Activated T-helper 1 cell treated with Interleukin-2 at 50 U/mL for 16 hours (primary cell): ENCODE results near the gene CDV3.
"Not testable (repeated sequence)": the region's sequence is repeated elsewhere in the genome, so short reads cannot be mapped to it uniquely, and the experiment has no call there.

ENCODE experiments used
- DNase-seq: peaks from one replicate; pipeline ENCODE4 v3.0.0-alpha.2; 2020; ENCODE audit warnings: low read depth

CDV3 gene

GRCh38 chr3:133573629-133574194, at the start of gene CDV3:
TSS of gene CDV3 (plus strand) at chr3:133573686. CDS start at chr3:133574045, 359 bp downstream.
- DNase-seq = peak; percentile 67

- DNase-seq = not testable (repeated sequence)
These were observed 49.7 kb upstream of the CDV3 start for GRCh38 chr3:133523758-133524157.

GRCh38 chr3:133525435-133525834, 48.1 kb upstream of the CDV3 start:
- no peak for DNase-seq

GRCh38 chr3:133527081-133527715, 46.3 kb upstream of the CDV3 start:
- DNase-seq = no peak

- no peak for DNase-seq
These were observed 43.7 kb upstream of the CDV3 start for GRCh38 chr3:133529809-133530208.

GRCh38 chr3:133531981-133532380, 41.5 kb upstream of the CDV3 start:
- DNase-seq = no peak

GRCh38 chr3:133532951-133533350, 40.5 kb upstream of the CDV3 start:
- DNase-seq = no peak

GRCh38 chr3:133535971-133536881, 37.3 kb upstream of the CDV3 start:
- DNase-seq = no peak

GRCh38 chr3:133537131-133537530, 36.4 kb upstream of the CDV3 start:
- not testable (repeated sequence) for DNase-seq

GRCh38 chr3:133538154-133538553, 35.3 kb upstream of the CDV3 start:
- no peak for DNase-seq

GRCh38 chr3:133540896-133541674, 32.4 kb upstream of the CDV3 start:
- no peak for DNase-seq

GRCh38 chr3:133542871-133543270, 30.6 kb upstream of the CDV3 start:
- no peak for DNase-seq

- DNase-seq = not testable (repeated sequence)
These were observed 28.5 kb upstream of the CDV3 start for GRCh38 chr3:133544983-133545382.

GRCh38 chr3:133547432-133548041, 25.9 kb upstream of the CDV3 start:
- DNase-seq = no peak

GRCh38 chr3:133548090-133548489, 25.4 kb upstream of the CDV3 start:
- no peak for DNase-seq

- no peak for DNase-seq
These were observed 23.9 kb upstream of the CDV3 start for GRCh38 chr3:133549565-133549964.

GRCh38 chr3:133551589-133551988, 21.9 kb upstream of the CDV3 start:
- not testable (repeated sequence) for DNase-seq

- DNase-seq = no peak
These were observed 11.8 kb upstream of the CDV3 start for GRCh38 chr3:133561679-133562078.

- no peak for DNase-seq
These were observed 11.1 kb upstream of the CDV3 start for GRCh38 chr3:133562376-133562775.

GRCh38 chr3:133563186-133563591, 10.3 kb upstream of the CDV3 start:
- no peak for DNase-seq

GRCh38 chr3:133563816-133564215, 9.7 kb upstream of the CDV3 start:
- no peak for DNase-seq
